HG03280 (cell line): Measurements from ENCODE around the gene CXCL3.
"Not testable (repeated sequence)": the region's sequence is repeated elsewhere in the genome, so short reads cannot be mapped to it uniquely, and the experiment has no call there.

Experiments
- ATAC-seq: cut with Tn5 transposase; IDR thresholded peaks from one replicate; pipeline ENCODE4 v1.9.1; 2021; ENCODE audit warnings: mild to moderate bottlenecking, moderate library complexity; ENCODE audit not compliant: unreplicated experiment

The CXCL3 gene

GRCh38 chr4:74038425-74039314 lies at the start of gene CXCL3:
Gene CXCL3, minus strand, starts transcription at chr4:74038689. Its CDS starts 78 bp downstream, at chr4:74038611.
- ATAC-seq: no peak

GRCh38 chr4:74087481-74087880 lies 49.0 kb upstream of the CXCL3 start:
- no peak for ATAC-seq

- no peak for ATAC-seq
Observed at GRCh38 chr4:74085669-74086068, 47.2 kb upstream of the CXCL3 start.

- no peak for ATAC-seq
Observed at GRCh38 chr4:74084984-74085383, 46.5 kb upstream of the CXCL3 start.

- ATAC-seq: no peak
Observed at GRCh38 chr4:74083546-74083945, 45.1 kb upstream of the CXCL3 start.

- ATAC-seq: no peak
Observed at GRCh38 chr4:74081035-74081434, 42.5 kb upstream of the CXCL3 start.

GRCh38 chr4:74080351-74080750 lies 41.9 kb upstream of the CXCL3 start:
- not testable (repeated sequence) for ATAC-seq

- ATAC-seq: not testable (repeated sequence)
Observed at GRCh38 chr4:74079024-74079423, 40.5 kb upstream of the CXCL3 start.

GRCh38 chr4:74073358-74073757 lies 34.9 kb upstream of the CXCL3 start:
- ATAC-seq: no peak

- ATAC-seq: no peak
Observed at GRCh38 chr4:74072739-74073138, 34.2 kb upstream of the CXCL3 start.

- no peak for ATAC-seq
Observed at GRCh38 chr4:74067586-74067985, 29.1 kb upstream of the CXCL3 start.

GRCh38 chr4:74066232-74066631 lies 27.7 kb upstream of the CXCL3 start:
- no peak for ATAC-seq

GRCh38 chr4:74065115-74065642 lies 26.7 kb upstream of the CXCL3 start:
- ATAC-seq: no peak

- ATAC-seq: no peak
Observed at GRCh38 chr4:74063859-74064258, 25.4 kb upstream of the CXCL3 start.

- ATAC-seq: no peak
Observed at GRCh38 chr4:74062953-74063352, 24.5 kb upstream of the CXCL3 start.

GRCh38 chr4:74061430-74061829 lies 22.9 kb upstream of the CXCL3 start:
- no peak for ATAC-seq

- ATAC-seq: no peak
Observed at GRCh38 chr4:74059161-74059829, 20.8 kb upstream of the CXCL3 start.

GRCh38 chr4:74058048-74058651 lies 19.7 kb upstream of the CXCL3 start:
- ATAC-seq: no peak

GRCh38 chr4:74057588-74057987 lies 19.1 kb upstream of the CXCL3 start:
- no peak for ATAC-seq

- ATAC-seq: no peak
Observed at GRCh38 chr4:74056858-74057562, 18.5 kb upstream of the CXCL3 start.
